Smooth muscle cell (in vitro differentiated cells): Measurements from ENCODE around the gene FAM151B. TPM values are rescaled to one million over a fixed set of nuclear protein-coding genes. Genes with fewer than 3 reads are reported as not detected.

Experiments
- DNase-seq: peaks from one replicate; lab custom pipeline; 2025; ENCODE audit not compliant: unreplicated experiment; lab: John Stamatoyannopoulos, UW
- H2AFZ ChIP-seq: fragments of 200-600 bp; sonication (generic); 2 replicates; pipeline ENCODE4 v1.6.0; 2016; ENCODE audit warnings: antibody characterized with exemption, low read depth, mild to moderate bottlenecking
- H3F3A ChIP-seq: fragments of 200-600 bp; sonication (generic); 2 replicates; pipeline ENCODE4 v1.6.0; 2017; ENCODE audit warnings: antibody characterized with exemption, low read depth
- H3K27ac ChIP-seq: fragments of 200-600 bp; sonication (generic); 2 replicates; pipeline ENCODE4 v1.5.1; 2016; ENCODE audit warnings: low read depth, mild to moderate bottlenecking
- H3K27me3 ChIP-seq: fragments of 200-600 bp; sonication (generic); 2 replicates; pipeline ENCODE4 v1.6.1; 2016; ENCODE audit warnings: low read depth, mild to moderate bottlenecking
- H3K36me3 ChIP-seq: fragments of 200-600 bp; sonication (generic); 2 replicates; pipeline ENCODE4 v1.5.1; 2016; ENCODE audit warnings: low read depth
- H3K4me1 ChIP-seq: fragments of 200-600 bp; sonication (generic); 2 replicates; pipeline ENCODE4 v1.5.1; 2016; ENCODE audit warnings: low read depth
- H3K4me2 ChIP-seq: fragments of 200-600 bp; sonication (generic); 2 replicates; pipeline ENCODE4 v1.6.0; 2016; ENCODE audit warnings: mild to moderate bottlenecking
- H3K4me3 ChIP-seq: fragments of 200-600 bp; sonication (generic); 2 replicates; pipeline ENCODE4 v1.5.1; 2016; ENCODE audit warnings: mild to moderate bottlenecking
- H3K79me2 ChIP-seq: fragments of 200-600 bp; sonication (generic); 2 replicates; pipeline ENCODE4 v1.6.0; 2016; ENCODE audit warnings: low read depth, mild to moderate bottlenecking
- H3K9ac ChIP-seq: fragments of 200-600 bp; sonication (generic); 2 replicates; pipeline ENCODE4 v1.6.0; 2016; ENCODE audit warnings: low read depth
- H3K9me3 ChIP-seq: fragments of 200-600 bp; sonication (generic); replicated peaks from 2 replicates; pipeline ENCODE4 v1.5.1; 2016; ENCODE audit warnings: low read depth
- H4K20me1 ChIP-seq: fragments of 200-600 bp; sonication (generic); 2 replicates; pipeline ENCODE4 v1.6.0; 2016; ENCODE audit warnings: low read depth
- WGBS: methylation state at CpG from one replicate; pipeline ENCODE4 v1.1.7; 2016; ENCODE audit warnings: low lambda C conversion rate; 5-methylcytosine and 5-hydroxymethylcytosine counted together
- polyA plus RNA-seq: library from polyadenylated mRNA; unstranded; fragments of >200 nt; fragmentation: Nextera tagmentation; extraction: Ambion mirVana; gene quantifications from 2 replicates; pipeline ENCODE4 v1.2.1, GENCODE V29; 2016
- total RNA-seq: library from RNA; depleted of rRNA; stranded (reverse); fragments of >200 nt; gene quantifications from 2 replicates; pipeline ENCODE4 v1.2.3, GENCODE V29; 2014
- TF ChIP-seq, protein P1 (sequence below): fragments of 200-600 bp; sonication (generic); IDR thresholded peaks from 2 replicates; pipeline ENCODE4 v1.5.1; 2017; ENCODE audit warnings: borderline replicate concordance, mild to moderate bottlenecking, antibody characterized with exemption; ENCODE audit not compliant: insufficient read depth, poor library complexity, severe bottlenecking

Gene FAM151B
- total and polyA plus RNA-seq, 2 experiments from 2014 or later = 3.7 to 6.2 TPM

DNA sequence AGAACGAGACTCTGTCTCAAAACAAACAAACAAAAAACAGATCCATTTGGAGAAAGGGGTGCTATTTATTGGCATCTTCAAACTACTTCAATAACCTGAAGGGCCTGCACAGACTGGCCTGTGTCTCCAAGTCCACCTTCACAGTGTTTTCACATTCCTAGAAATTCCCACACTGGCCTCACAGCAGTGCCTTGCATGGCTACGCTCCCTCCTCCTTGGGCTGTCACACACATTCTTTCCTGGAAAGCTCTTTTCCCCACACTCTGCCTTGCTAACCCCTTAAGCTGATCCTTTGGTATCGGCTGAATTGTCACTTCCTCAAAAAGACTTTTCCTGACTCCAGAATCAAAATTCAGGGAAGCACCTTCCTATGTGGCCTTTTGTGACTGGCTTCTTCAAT lies 19.8 kb downstream of the FAM151B start:
- no peak overlapping the region for H3K27ac ChIP-seq
- no peaks in the 10 kb centered on the region for H3F3A ChIP-seq
- no peak overlapping the region for H3K9ac ChIP-seq
- no peak for DNase-seq
- H3K9me3 ChIP-seq = no peaks in the 10 kb centered on the region
- no peaks in the 10 kb centered on the region for H3K36me3 ChIP-seq
- no peaks in the 10 kb centered on the region for H3K79me2 ChIP-seq
- no peak overlapping the region for H3K4me3 ChIP-seq
- H3K4me2 ChIP-seq = no peak overlapping the region
- no peaks in the 10 kb centered on the region for H4K20me1 ChIP-seq
- TF ChIP-seq, protein P1, sequence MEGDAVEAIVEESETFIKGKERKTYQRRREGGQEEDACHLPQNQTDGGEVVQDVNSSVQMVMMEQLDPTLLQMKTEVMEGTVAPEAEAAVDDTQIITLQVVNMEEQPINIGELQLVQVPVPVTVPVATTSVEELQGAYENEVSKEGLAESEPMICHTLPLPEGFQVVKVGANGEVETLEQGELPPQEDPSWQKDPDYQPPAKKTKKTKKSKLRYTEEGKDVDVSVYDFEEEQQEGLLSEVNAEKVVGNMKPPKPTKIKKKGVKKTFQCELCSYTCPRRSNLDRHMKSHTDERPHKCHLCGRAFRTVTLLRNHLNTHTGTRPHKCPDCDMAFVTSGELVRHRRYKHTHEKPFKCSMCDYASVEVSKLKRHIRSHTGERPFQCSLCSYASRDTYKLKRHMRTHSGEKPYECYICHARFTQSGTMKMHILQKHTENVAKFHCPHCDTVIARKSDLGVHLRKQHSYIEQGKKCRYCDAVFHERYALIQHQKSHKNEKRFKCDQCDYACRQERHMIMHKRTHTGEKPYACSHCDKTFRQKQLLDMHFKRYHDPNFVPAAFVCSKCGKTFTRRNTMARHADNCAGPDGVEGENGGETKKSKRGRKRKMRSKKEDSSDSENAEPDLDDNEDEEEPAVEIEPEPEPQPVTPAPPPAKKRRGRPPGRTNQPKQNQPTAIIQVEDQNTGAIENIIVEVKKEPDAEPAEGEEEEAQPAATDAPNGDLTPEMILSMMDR = no peak
- no peak overlapping the region for H2AFZ ChIP-seq
- WGBS = 76% methylated on average over 3 of the region's 3 CpGs
- no peaks in the 10 kb centered on the region for H3K27me3 ChIP-seq
- H3K4me1 ChIP-seq = no peaks in the 10 kb centered on the region

DNA sequence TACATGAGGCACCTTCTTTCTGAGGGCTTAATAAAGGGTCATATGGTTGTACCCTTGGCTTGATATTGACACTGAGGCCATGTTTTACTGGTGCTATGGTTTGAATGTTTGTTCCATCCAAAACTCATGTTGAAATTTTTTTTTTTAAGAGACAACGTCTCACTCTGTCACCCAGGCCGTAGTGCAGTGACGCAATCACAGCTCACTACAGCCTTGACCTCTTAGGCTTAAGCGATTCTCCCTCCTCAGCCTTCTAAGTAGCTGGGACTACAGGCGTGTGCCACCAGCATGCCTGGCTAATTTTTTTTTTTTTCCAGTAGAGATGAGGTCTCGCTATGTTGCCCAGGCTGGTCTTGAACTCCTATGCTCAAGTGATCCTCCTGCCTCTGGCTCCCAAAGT lies 20.9 kb downstream of the FAM151B start:
- 95% methylated on average over 6 of the region's 6 CpGs for WGBS
- Histone ChIP-seq H3K27me3 (no peaks in the 10 kb centered on the region), H3K36me3 (no peaks in the 10 kb centered on the region), H3K4me3 (no peak overlapping the region), H3K9me3 (no peaks in the 10 kb centered on the region), H3K27ac (no peak overlapping the region), H2AFZ (no peak overlapping the region), H3K4me1 (no peaks in the 10 kb centered on the region), H4K20me1 (no peaks in the 10 kb centered on the region), H3K79me2 (no peaks in the 10 kb centered on the region), H3F3A (no peaks in the 10 kb centered on the region), H3K4me2 (no peak overlapping the region), H3K9ac (no peak overlapping the region)
- TF ChIP-seq, protein P1 = no peak
- no peak for DNase-seq

DNA sequence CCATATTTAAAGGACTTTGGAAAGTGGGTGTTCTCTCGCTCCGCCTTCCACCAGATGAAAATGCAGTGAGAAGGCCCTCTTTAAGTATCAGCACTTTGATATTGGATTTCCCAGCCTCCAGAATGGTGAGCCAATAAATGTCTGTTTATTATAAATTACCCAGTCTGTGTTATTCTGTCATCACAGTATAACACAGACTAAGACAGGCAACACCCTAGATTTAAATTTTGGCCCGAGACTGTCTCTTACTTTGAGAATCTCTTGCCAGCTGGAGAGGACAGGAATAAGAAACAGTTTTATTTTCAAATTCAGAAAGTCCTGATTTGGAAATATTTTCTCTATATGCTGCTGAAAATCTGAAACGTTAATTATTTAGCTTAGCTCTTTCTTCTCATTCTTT lies 21.5 kb downstream of the FAM151B start:
- H3K27ac ChIP-seq = no peak overlapping the region
- no peaks in the 10 kb centered on the region for H3K36me3 ChIP-seq
- 95% methylated on average over 4 of the region's 4 CpGs for WGBS

DNA sequence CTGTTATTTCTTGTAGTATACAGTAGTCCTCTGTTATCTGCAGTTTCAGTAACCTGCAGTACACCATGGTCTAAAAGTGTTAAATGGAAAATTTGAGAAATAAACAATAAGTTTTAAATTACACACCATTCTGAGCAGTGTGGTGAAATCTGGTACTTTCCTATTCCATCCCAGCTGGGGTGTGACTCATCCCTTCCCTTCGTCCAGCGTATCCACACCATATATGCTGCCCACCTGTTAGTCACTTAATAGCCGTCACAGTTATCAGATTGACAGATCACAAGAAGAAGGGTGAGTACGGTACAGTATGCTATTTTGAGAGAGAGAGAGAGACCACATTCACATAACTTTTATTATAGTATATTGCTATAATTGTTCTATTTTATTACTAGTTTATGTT lies 28.9 kb downstream of the FAM151B start:
- no peak overlapping the region for H3K9ac ChIP-seq
- H3K27me3 ChIP-seq = no peaks in the 10 kb centered on the region
- WGBS = 33% methylated on average over 4 of the region's 4 CpGs
- no peak overlapping the region for H3K27ac ChIP-seq
- no peaks in the 10 kb centered on the region for H3K9me3 ChIP-seq
- TF ChIP-seq, protein P1 = no peak
- no peaks in the 10 kb centered on the region for H3K36me3 ChIP-seq
- no peak for DNase-seq
- no peak overlapping the region for H3K4me3 ChIP-seq
- no peak overlapping the region for H2AFZ ChIP-seq
- H3K79me2 ChIP-seq = no peaks in the 10 kb centered on the region
- H4K20me1 ChIP-seq = no peaks in the 10 kb centered on the region
- no peak overlapping the region for H3K4me2 ChIP-seq
- H3K4me1 ChIP-seq = no peaks in the 10 kb centered on the region
- H3F3A ChIP-seq = no peaks in the 10 kb centered on the region

More for the DNA sequence above, 21.5 kb downstream of the FAM151B start:
- H3K4me1 ChIP-seq = no peaks in the 10 kb centered on the region
- no peak for DNase-seq
- H2AFZ ChIP-seq = no peak overlapping the region
- no peaks in the 10 kb centered on the region for H3K9me3 ChIP-seq
- TF ChIP-seq, protein P1 = no peak
- H3K4me3 ChIP-seq = no peak overlapping the region
- no peaks in the 10 kb centered on the region for H3K27me3 ChIP-seq
- H4K20me1 ChIP-seq = no peaks in the 10 kb centered on the region
- no peak overlapping the region for H3K9ac ChIP-seq
- no peaks in the 10 kb centered on the region for H3F3A ChIP-seq
- no peaks in the 10 kb centered on the region for H3K79me2 ChIP-seq
- no peak overlapping the region for H3K4me2 ChIP-seq
